Lower leg skin (tissue), 3 donors: Measurements from ENCODE around the gene TLCD3A.

Source experiments
- CTCF ChIP-seq, 3 donors: fragments of 450-650 bp; IDR thresholded peaks; one replicate each; pipeline ENCODE4 v1.5.1; 2016; ENCODE audit warnings: antibody characterized with exemption in 3 of 3, mild to moderate bottlenecking in 3 of 3, moderate library complexity in 2 of 3
- POLR2A ChIP-seq, 2 donors: fragments of 450-650 bp; IDR thresholded peaks; one replicate each; pipeline ENCODE4 v1.6.1; 2016 to 2017; ENCODE audit warnings: antibody characterized with exemption in 2 of 2, mild to moderate bottlenecking in 1 of 2, moderate library complexity in 1 of 2

GRCh38 chr17:726271-726919, 6.0 kb upstream of the TLCD3A start:
- TF ChIP-seq CTCF (IDR thresholded peaks at IDR 0.05), result no peak
- no peak for TF ChIP-seq POLR2A (IDR thresholded peaks at IDR 0.05)
